Measurements from ENCODE around the gene CPAMD8.

- TF ChIP-seq CTCF (IDR thresholded peaks at IDR 0.05) (no peak), POLR2A (IDR thresholded peaks at IDR 0.05) (no peak), EP300 (IDR thresholded peaks at IDR 0.05) (no peak), POLR2AphosphoS5 (IDR thresholded peaks at IDR 0.05) (no peak)
Measured at GRCh38 chr19:16882146-16882545, 144.5 kb downstream of the CPAMD8 start.
